Stromal cell of bone marrow (primary cell): Measurements from ENCODE around the gene GEMIN8.

ENCODE experiments used
- DNase-seq: peaks from one replicate; pipeline ENCODE4 v3.0.0-alpha.2; 2012; ENCODE audit warnings: low read depth

GEMIN8 gene, protein sequence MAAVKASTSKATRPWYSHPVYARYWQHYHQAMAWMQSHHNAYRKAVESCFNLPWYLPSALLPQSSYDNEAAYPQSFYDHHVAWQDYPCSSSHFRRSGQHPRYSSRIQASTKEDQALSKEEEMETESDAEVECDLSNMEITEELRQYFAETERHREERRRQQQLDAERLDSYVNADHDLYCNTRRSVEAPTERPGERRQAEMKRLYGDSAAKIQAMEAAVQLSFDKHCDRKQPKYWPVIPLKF

DNA sequence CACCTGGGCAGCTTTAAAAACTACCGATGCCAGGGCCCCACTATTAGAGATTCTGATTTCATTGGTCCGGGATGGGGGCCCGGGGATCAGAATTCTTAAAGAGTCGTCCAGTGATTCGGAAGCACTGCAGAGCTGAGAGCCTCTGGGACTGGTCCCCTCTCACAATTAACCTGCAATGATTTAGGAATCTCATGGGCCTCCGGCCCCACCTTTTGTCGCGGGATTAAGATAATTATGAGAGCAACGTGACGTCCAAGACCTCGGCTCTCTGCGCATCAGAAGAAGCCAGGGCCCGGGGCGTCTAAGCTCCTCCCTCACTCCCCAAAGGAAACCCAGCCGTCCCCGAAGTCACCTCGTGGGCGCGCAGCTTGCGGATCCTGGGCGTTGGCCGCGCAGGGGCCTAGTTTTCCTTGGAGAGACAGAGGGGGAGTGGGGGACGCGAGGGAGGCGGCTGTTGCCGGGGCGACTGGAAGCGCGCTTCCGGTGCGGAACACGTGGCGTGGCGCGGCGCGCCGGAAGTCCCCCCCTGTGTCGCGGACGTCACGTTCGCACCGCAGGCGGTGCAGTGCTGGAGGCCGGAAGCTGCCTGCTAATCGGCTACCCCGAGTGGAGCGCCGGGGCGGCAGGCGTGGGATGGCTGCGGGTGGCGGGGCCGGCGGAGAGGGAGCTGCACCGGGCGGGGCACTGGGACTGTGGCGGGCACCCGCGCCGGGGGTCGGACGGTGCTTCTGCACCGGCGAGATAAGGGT is at the start of gene GEMIN8:
Gene GEMIN8, minus strand, starts transcription at position 468 of the 749 bp plus-strand sequence. CDS start 8,414 bp downstream, outside the sequence.
- DNase-seq = peak; percentile 72

DNA sequence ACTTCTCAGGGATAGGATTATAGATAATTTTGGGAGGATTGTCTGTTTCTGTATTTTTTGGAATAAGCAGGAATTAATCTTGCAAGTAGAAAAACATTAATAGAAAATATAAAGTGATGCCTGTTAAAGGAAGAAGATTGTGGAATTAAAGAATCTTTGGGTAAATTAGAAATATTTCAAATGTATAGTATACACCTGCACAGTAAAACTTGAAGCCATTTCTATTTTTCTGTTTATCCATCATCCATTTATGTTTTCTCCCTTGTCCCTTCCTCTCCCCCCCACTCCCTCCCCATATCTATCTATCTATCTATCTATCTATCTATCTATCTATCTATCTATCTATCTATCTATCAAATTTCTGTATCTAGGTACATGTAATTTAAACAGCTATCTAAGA is 46.9 kb upstream of the GEMIN8 start:
- no peak for DNase-seq

DNA sequence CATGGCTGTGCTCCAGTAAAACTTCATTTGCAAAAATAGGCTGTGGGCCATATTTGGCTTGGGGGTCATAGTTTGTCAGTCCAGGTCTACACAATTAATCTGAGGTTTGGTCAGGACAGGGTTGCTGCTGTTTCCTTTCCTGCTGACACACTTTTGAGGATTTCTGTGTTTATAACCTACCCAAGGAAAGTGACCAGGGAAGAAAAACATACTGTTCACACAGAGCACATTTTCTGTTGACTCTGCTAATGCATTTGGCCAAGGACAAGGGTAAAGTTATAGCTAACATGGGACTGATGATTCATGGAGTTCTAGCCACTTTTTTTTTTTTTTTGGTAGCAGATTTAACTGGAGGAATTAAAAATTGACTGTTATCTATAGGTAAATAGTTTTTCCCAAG is 43.9 kb upstream of the GEMIN8 start:
- peak; percentile 64 for DNase-seq

DNA sequence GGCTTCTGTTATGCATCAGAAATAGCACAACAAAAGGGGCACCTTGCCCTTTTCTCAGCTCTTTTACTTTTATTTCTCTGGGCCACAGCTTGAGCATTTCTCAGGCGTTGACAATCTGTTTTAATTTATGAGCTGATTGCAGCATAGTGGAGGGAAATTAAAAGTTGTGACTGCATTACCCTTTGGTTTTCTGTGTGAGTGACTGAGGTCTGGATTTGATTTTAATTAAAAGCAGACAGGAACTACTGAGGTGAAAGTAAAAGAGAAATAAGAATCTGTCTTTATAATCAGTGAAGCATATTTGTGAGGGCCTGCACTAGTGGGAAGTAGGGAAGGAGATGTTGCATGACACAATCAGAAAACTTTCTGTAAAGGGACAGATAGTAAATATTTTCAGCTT is 43.4 kb upstream of the GEMIN8 start:
- no peak for DNase-seq

DNA sequence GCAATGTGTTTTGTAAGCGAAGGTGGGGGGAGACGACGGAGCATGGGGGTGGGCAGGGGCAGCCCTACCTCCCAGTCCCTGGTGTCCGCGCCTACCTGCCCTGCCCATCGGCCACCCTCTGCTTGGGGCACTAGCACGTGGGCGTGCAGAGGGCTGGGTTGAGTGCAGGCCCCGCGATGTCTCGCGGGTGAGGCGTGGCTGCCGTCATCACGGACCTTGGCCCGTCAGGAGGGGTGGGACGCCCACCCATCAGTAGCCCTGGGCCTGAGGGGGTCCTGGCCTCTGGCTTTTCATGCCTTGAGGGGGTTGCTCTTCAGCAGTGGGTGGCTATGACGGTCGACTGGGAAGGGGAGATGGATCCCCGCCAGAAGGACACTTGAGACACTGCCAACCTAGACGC is 36.1 kb upstream of the GEMIN8 start:
- no peak for DNase-seq

DNA sequence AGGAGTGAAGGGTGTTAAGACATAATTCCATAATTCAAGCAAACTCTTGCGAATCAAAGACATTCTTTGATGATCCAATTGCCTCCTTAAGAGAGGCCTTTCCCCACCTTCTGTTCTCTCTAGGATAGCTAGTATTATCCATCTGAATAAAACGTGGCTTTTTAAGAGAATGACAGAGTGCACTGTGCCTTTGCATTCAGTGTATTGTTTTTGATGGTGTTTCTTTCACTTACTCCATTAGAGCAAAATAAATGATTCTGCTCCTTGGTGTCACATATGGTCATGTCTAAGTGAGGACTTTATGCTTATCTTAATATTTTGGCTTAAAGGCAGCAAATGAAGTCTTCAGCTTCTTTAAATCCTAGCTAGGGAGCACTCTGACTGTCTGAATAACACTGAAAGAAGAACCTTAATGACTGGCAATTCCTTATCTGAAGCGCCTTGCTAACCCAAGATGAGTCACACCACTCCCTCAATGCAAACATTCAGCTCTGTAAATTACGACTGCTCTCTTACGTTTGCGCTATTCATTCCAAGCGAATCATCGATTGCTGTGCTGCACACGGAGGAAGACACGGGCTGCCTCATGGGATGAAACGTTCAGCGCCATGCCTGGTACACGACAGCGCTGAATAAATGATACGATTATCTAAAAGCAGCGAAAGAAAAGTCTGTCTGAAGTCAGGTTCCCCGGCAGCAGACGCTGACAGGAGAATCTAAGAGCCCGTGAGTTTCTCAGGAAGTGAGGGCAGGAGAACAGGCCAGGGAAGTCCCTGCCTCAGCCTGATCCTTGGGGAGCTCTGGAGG is 35.1 kb upstream of the GEMIN8 start:
- no peak for DNase-seq

DNA sequence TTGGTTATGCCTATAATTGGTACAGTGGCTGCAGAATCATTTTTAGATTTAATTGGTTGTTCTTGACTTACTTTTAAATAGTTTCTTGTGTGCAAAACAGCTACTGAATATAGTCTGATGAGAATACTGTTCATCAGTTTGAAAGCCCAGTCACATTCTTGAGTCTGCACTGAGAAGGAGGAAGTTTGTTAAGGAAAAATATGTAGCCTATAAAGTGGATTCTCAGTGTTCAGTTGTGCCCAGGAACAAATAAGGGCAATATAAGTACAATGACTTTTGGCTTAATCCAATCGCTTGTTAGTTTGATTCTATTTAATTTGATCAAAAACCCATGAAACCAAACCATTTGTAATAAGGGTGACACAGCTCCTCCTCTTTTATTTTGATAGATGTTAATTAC is 32.8 kb upstream of the GEMIN8 start:
- DNase-seq = no peak

DNA sequence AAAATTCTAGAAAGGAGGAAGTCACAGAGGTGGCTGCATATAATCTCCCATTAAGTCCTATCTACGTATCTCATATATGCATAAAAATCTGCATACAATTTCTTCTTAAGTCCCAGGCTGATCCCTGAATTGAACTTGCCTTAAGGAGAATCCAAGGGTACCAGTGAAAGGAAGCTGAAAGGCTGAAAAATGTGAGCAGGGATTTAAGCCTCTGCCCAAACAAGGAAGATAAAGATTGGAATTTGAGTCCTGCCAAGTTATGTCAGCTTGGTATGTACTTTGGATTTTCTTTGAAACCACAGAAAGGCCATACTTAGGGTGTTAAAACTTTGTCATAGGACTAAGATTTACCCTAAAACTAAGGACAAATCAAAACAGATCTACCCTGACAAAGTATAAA is 26.5 kb upstream of the GEMIN8 start:
- DNase-seq = no peak

DNA sequence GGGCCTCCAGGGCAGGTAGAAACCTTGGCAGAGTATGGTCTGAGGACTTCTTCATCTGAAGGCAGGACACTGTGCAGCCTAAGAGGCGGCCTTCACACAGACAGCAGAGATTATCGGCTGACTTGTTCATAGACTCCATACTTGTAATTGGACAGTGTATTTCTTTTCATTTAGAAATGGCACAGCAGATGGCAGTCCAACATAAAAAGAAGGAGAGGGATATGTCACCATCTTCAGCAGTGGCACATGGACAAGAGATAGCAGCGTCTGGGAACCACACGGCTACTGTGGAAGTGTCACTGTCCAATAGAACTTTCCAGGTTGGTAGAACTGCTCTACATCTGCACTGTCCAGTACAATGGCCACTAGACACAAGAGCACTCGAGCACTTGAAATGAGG is 21.7 kb upstream of the GEMIN8 start:
- DNase-seq = no peak

DNA sequence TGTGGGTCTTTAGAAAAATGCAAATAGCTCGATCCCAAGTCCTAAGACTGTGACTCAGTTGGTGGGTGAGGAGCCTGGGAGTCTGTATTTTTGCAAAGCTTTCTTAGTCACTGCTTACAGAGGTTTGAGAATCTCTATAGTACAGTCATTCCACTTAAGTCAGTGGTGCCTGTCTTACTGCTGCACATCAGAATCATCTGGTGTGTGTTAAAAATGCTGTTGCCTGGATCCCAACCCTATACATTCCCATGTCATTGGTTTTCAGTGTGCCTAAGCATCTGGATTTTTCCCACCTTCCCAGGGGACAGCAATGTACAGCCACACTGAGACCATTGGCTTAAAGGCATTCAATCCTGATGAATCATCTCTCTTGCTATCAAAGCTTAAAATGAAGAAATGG is 21.0 kb upstream of the GEMIN8 start:
- DNase-seq = peak; percentile 22

DNA sequence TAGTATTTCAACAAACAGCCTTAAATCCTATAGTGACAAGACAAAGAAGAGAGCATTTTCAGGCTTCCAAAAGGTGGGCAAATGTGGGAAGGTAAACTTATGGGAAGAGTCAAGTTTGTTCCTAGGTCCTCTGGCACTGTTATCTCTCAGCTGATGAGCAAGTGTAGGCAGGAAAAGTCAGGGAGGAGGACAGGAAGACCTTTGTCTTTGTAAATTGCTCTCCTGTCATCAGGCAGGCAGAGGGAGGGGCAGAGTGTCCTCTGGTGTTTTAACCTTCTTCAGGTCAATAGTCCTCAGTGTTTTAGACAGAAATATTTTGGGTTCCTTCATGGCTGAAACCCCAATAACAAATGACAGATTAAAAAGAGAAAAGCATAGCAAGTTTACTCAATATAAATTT is 13.5 kb upstream of the GEMIN8 start:
- no peak for DNase-seq

DNA sequence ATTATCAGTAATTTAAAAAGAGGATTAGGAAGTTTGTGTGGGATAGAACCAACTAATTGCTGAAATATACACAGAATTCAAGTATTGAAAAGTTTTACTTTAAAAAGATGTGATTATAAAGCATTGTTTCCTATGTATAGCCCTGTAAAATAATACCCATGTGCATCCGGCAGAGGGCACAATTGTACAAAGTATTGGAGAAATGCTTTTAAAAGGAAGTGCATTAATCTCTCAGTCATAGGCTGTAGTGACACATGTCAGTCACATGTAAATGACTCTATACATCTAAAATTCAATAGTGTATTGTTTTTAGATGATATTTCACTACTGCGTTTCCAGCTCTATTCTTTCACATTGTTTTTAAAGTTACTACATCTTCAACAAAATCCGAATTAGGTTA is 9.7 kb upstream of the GEMIN8 start:
- DNase-seq = no peak

DNA sequence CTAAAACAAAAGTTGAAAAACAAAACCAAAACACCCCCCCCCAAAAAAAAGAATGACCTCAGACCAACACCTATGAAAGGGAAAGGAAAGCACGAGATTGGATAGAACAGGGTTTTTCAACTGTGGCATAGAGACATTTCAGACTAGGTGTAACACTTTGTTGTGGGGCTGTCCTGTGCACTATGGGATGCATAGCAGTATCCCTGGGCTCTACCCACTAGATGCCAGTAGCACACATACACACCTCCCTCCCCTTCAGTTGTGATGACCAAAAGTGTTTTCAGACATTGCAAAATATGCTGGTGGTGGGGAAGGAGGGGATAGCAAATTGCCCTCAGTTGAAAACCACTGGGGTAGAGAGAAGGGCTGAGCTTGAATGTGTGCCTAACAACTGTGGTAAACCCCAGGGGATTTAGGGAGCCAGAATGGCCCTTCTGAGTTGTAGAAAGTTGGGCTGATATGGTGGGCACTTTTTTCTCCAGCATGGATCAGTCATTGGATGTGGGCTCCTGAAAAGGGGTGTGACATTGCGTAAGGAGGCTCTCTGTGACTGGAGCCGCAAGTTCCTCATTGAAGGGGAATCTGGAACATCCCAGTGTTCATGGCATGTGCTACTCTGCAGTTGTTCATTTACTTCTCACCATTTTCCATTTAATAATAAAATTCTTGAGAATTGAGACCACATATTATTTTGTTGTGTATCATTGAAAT is 8.8 kb upstream of the GEMIN8 start:
- DNase-seq = no peak

DNA sequence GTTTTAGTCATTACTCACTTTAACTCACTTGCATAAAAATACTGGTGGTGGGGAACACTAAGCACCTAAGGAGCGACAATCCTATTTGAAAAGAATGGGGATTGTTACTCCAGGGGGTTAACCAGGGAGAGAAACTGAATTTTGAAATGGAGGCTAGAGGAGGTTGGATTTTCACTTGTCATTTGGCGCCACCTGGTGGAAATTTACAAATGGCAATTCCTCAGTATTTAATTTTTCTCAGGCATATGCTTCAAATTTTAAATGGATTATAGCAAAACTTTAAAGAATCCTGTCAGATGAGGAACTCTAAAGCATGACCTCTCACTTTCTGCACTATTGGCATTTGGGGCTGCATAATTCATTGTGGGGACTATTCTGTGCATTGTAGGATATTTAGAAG is 2.7 kb upstream of the GEMIN8 start:
- peak; percentile 28 for DNase-seq

DNA sequence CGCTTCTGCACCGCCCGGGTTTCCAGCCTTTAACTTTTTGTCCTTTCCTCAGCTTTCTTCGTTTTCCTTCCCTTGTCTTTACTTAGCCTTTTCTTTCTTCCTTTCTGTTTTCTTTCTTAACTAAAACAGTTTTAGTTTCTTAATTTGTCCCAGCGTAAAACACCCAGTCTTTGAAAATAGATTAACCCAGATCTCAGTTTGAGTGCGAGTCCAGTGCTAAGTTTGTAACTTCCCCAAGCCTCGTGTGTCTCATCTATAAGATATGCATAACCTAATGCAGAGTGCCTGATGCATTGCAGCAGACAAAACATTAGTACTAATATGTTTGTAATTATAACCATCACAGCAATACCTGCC is 460 bp upstream of the GEMIN8 start:
- no peak for DNase-seq

DNA sequence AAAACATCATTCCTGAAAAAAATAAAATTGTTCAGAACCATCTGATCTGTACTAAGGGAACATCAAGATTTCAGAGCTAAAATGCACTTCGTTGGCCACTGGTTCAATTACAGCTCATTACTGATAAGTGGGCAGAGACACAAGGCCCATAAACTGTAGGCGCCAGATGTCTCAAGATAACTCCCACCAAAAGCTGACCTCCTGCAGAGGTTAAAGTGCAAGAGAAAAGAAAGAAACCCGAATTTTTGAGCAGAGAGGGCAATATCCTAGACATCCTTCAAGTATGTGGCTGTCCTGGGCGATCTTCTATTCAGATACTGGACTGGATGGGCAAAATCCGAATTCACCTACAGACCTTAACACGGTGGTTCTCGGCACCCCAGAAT is 660 bp downstream of the GEMIN8 start:
- no peak for DNase-seq

DNA sequence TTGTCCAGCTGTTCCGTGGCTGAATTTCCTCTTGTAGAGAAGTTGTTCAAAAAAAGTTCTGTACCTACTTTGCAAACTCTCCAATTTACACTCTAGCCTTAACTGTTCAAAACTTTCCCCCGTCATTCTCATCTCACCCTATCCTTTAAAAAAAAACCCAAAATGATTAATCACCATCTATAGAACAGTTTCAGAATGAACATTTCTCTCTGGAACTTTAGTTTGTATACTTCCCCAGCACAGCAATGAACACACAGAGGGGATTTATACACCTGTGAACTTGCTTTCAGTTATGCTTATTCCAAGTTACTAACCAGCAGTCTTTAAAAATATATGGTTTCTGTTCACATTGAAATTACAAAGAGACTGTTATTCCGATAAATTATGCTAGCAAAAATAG is 1.2 kb downstream of the GEMIN8 start:
- DNase-seq = no peak

DNA sequence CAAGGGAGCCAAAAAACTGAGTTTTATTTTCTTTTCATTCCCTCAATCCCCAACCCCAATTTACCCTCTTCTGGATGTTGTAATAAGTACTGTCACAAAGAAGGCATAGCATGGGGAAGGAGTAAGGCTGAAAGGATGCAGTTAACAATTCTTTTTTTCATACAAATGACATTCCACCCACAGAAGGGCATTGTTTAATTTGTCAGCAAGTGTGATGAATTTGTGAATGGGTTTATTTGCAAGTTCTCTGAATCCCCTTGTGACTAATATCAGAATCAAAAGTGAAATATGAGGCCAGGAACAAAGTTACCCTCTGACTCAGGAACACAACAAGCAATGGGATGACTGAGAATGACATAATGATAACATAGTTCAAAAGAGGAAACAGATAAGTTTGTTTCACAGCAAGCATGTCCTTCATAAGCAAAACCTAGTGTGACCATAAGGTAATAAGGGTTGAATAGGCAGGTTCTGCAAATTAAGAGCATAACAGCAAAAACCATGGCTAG is 2.1 kb downstream of the GEMIN8 start:
- DNase-seq = peak; percentile 27

DNA sequence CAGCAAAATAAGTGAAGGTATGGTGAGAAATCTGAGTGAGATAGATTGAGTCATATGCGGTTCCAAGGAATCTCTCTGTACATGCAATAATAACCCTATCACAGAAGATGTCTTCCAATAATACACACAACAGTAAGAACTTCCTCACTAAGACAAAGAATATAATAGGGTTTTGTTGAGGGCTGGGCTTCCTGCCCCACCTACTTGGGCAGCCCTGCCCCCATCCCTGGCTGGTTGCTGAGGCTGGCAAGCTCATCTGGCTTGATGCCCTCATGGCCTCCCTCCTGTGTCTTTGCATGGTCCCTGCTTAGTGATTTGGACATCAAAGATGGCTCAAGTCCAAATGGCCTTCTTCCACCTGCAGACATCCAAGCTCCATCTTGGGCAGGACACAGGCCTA is 2.7 kb downstream of the GEMIN8 start:
- no peak for DNase-seq

DNA sequence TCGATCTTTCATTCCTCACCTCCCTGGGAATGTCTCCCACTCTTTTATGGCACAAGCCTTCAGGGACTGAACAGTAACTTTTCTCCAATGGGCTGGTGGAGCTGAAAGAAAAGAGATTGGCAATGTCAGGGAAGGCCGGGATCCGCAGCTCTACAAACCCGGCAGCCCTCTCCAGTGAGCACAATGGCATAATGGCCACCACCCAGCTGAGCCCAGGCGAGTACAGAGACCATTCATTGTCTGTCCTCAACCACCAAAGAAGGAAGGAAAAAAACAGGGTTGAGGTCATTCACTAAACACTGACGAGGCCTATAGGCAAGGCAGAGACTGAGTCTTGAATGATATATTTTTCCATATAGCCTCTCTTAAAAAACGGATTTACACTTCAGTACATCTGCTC is 3.6 kb downstream of the GEMIN8 start:
- no peak for DNase-seq

DNA sequence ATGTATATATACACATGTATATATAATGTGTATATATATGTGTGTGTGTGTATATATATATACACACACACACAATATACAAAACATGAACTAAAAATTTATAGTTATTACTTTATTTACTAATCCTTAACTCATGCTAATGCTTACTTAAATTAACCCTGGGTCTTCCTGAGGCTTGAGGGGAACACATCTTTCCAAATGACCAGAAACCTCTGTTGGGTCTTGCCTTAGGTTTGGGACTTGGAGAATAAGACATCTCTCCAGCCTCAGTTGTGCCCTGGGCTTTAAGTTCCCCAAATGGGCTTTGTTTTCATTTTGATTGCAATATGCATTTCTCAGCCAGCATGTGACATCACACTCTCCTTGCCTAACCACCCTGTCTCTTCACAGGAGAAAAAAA is 7.7 kb downstream of the GEMIN8 start:
- no peak for DNase-seq

DNA sequence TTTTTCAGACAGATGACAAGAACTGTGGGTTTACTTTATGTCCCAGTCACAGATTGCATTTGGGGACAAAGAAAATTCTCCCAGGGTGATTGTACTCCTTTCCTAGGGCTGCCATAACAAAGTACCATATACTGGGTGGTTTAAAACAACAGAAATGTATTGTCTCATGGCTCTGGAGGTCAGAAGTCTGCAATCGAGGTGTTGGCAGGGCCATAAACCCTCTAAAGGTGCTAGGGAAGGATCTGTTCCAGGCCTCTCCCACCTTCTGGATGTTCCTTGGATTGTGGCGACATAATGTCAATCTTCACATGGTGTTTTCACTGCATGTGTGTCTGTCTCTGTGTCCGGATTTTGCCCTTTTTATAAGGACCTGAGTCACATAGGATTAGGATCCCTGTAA is 12.3 kb downstream of the GEMIN8 start:
- no peak for DNase-seq
